ENCODE results near the gene SLC24A1. TPM values are rescaled to one million over a fixed set of nuclear protein-coding genes. Genes with fewer than 3 reads are reported as not detected.

Gene SLC24A1
- 4.4 and 4.9 TPM in 2 replicates for total RNA-seq

DNA sequence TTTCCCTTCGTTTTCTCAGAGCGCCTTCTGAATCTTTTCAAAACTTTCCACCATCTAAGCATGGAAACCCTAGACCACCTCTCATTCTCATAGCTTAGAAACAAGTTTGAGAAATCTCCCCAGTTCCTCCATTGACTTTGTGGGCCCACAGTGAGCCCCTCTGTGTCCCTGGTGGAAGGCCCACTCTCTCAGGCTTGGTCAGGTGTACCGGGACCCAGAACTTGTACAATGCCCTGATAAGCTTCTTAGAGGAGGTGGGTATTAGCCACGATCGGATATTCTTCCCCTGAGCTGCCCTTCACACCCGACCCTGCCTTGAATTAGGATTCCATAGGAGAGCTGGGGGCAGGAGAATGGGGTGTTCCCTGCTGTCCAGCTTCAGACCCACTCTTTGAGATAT lies at the start of gene SLC24A1:
SLC24A1 (plus strand) TSS at position 301 of the 400 bp plus-strand sequence. CDS start 2,143 bp downstream, outside the sequence.
- intact Hi-C loops (cut with micrococcal nuclease), result no loop called here

DNA sequence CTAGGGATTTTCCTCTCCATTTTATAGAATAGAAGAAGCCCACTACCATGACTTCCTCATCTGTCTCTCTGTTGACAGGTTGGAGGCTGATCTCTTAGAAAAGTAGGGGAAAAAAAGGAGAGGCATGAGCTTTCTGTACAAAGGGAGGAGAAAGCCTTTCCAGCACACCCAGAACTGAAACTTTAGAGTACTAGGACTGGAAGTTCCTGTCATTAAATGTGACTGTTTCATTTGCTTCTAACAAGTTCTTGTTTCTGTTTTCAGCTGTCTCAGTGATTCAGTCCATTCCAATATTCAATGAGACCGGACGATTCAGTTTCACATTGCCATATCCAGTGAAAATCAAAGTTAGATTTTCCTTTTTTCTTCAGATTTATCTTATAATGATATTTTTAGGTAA lies 49.8 kb upstream of the SLC24A1 start:
- intact Hi-C loops (cut with micrococcal nuclease), result loop anchor here (5.0 kb wide), 1 partner anchor 1925 kb away; no protein-coding TSS in a partner anchor

DNA sequence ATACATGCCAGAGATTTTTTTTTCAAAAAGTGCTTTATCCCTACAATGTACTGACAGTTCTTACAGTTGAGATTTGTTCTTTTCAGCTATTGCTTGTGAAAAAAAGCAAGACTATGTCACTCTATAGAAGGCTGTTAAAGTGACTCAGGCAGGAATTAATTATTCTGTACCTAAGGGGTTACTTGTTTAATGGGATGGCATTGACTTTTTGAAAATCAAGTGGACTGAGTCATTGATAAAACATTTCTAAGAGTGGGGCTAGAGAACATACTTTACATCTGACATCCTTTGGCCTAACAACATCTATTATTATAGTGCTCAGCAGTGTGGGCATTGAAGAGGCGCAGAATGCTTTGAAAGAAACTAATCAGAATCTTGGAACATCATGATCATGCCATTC lies 45.1 kb upstream of the SLC24A1 start:
- intact Hi-C loops (cut with micrococcal nuclease), result no loop called here

DNA sequence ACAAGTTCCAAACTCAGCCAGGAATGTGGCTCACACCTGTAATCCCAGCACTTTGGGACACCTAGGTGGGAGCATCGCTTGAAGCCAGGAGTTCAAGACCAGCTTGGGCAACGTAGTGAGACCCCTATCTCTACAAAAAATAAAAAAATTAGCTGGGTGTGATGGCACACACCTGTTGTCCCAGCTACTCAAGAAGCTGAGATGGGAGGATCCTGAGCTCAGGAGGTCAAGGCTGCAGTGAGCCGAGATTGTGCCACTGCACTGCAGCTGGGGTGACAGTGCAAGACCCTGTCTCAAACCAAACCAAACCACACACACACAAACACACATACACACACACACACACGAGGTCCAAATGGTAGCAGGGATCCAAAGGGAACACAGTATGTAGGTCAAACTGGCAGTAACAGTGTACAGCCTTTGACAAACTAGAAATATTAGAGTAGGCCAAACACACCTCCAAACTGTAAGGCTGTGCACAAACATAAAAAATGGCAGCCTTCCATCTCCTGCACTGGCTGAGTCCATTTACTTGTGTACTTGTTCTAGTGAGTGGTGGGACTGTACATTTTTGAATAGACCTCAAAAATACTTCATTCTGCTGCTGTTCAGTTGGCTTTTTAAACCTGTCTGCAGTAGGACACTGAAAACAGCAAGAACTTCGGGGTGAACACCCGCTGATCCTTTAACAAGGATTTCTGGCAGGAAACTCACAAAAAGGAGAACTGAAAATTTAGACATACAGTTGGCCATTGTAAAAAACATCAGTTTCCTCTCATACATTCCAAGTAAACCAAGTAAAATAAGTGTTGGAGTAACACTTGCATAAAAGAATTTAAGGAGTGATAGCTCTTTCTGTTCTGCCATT lies 44.4 kb upstream of the SLC24A1 start:
- intact Hi-C loops (cut with micrococcal nuclease), result no loop called here

DNA sequence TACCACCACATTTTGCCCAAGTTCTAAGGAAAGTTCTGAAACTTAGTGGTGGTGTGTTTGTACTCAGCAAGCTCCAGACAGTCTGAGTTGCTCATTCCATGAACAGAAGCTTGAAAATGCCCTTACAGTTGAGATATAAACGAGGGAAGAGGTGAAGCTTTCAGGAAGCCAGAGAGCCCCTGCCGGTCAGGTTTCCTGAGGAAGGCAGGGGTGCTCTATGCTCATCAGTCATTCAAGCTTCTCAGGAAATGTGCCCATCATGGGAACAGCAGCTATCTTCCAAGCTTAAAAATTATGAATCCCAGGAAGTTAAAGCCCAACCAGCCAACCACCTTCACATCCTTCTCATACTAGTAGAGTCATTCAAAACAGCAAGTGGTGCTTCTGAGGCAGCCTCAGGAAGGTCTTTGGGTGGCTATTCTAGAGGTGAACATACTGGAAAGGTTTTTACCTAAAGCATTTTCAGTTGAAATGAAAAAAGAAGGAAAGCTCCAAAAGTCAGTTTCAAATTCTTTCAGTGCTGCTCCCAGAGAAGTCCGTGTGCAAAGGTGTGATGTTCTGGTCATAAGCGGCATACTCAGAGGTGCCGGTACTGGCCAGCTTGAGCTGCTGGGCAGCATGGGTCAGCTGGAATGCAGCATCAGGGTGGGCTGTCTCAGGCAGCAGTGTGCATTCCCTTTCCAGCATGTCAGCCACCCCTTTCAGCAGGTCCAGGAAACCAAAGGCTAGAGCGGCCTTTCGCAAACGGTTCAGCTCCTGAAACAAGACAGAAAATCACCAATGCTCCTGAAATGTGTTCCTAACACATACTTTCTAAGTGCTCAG lies 42.6 kb upstream of the SLC24A1 start:
- intact Hi-C loops (cut with micrococcal nuclease), result no loop called here

DNA sequence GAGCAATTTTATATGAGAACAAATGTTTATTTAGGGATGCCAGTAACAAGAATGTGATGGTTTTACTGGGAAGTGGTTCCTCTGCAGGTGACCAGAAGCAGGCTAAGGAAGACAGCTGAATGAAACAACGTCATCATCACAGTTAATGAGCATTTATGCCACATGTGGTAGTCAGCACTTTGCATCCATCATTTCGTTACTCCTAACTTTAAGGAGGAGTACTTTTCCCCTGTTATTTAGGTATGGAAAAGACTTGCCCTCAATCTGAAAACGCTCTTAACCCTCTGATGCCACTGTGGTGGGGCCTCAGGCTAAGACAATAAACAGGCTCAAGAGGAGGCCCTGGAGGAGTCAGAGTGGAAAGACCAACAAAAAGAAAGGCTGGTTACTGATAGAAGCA lies 42.0 kb upstream of the SLC24A1 start:
- intact Hi-C loops (cut with micrococcal nuclease), result no loop called here

DNA sequence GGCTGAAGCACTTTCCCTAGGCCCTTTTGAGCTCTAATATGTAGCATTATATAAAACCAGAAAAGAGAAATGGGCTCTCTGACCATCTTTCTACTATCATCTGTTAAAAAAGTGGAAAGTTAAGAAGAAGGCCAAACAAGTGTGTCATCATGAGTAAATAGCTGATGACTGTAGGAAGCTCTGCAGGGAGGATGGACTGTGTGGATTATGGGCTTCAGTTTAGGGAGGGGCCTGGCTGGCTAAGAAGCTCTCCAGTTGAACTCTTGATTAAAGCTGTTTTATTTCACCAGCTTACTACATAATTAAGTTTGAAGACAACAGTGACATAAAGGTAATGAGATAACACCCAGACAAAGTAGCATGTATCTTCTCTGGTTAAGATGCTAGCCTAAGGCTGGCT lies 41.5 kb upstream of the SLC24A1 start:
- intact Hi-C loops (cut with micrococcal nuclease), result no loop called here

DNA sequence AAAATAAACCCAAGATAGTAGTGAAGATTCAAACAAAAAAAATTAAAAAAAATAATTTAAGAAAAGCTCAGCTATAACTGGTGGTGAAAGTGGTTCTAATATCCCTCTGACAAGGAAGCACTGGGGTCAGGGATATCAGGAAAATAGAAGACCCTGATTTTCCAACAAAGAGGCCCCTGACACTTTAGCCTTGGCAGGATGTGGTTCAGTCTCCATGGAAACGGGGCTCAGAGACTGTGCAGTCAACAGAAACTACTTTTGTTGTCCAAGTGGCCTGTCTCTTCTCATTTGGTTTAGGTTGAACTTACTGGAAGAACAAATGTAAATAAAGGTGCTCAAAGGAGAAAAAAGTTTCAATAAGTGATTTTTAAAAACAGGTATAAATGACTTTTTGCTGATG lies 38.0 kb upstream of the SLC24A1 start:
- intact Hi-C loops (cut with micrococcal nuclease), result loop anchor here (1.0 to 2.0 kb wide), 2 partner anchors 28 to 67 kb away; partner anchors contain the start of genes DPP8 and INTS14

DNA sequence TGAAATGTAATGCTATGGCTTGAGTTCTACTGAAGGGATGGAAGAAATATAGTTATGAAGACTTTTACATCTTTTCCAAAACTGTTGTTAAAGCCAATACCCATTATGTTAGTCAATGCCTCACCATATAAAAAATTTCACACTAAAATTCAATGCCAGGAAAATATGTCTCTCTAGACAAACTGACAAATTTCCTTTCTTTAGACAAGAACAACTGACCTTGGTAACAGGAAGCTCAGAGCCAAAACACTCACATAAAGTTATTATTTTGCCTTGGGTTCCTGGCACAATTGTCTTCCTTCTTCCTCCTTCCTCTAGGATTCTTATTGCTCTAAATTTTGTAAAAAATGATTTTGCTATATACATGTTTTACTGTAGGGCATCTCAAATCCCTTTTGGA lies 37.5 kb upstream of the SLC24A1 start:
- intact Hi-C loops (cut with micrococcal nuclease), result loop anchor here (1.0 kb wide), 1 partner anchor 27 kb away; the partner anchor contains the start of gene INTS14

DNA sequence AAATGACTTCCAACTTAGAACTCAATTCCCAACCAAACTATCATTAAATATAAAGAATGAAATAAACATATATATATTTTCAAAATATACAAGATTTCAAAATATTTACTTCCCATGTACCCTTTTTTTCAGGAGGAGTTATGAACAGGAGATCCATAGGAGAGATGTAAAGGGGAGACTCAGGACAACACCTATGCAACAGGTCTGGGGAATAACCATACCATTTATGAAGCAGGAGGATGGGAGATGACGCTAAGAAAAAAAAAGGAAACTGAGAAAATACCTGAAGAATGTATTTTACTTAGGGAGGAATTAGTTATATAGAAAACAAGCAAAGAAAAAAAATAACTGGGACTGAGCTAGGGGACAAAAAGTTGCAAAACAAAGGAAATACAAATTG lies 34.6 kb upstream of the SLC24A1 start:
- intact Hi-C loops (cut with micrococcal nuclease), result no loop called here

DNA sequence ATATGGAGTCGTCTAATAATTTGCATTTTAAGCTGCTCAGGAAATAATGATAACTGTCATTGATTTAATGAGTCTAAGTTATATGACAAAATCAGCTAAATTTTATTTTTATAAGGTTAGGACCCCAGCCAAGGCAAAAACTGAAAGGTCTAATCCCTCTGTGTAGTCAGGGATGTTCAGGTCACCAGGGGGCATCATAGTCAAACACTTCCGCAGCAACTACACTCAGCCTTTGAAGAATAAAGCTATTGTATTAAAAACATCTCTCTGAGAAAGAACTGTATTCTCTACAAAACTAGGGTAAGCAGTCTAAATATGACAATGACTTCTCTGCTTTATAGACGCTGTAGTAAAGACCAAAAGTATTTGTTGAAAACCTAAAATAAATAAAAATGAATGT lies 25.8 kb upstream of the SLC24A1 start:
- intact Hi-C loops (cut with micrococcal nuclease), result no loop called here

DNA sequence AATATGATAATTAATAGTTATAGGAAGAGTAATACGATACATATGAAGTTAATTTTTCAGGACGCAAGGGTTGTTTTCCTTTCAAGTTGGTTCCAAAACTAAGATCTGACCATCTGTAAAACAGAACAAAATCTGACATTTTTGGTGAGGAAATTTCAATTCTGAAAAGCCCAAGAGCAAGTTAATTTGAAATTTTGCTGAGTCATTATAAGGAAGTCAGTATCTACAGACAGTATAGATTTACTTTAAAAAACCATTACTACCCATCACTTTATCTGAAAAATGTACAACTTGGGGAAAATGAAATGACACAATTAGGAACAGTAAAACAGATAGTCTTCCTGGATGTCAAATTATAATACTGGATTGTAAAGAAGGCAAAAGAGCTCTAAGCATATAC lies 23.3 kb upstream of the SLC24A1 start:
- intact Hi-C loops (cut with micrococcal nuclease), result no loop called here

DNA sequence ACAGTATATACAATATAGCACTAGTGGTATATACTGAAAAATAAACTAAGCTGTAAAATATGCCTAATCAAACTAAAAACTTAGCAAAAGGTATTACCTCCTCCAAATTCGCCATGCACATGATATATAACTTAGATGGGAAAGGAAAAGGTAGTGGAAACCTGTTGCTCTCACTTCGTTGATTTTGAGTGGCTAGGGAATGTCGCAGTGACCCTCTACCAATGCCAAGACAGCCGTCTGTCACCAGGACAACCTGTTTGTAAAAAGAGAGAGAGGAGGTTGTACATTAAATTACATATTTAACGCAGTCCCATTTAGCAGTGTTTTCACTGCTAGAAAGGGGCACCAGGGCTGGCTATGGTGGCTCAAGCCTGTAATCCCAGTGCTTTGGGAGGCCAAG lies 22.1 kb upstream of the SLC24A1 start:
- intact Hi-C loops (cut with micrococcal nuclease), result no loop called here

DNA sequence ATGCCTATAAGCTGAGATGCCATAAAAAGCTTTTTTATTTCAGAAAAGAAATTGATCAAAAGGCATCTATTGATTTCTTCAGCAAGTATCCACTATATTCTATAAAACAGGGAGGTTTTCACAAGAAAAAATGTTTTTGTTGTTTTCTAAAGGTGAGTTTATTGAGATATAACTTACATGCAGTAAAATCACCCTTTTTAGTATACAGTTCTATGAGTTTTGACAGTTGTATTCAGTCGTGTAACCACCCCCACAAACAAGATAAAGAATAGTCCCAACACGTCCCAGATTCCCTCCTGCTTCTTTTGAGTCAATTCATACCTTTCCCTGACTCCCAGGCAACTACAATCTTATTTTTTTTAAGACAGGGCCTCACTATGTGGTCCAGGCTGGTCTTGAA lies 18.6 kb upstream of the SLC24A1 start:
- intact Hi-C loops (cut with micrococcal nuclease), result no loop called here

DNA sequence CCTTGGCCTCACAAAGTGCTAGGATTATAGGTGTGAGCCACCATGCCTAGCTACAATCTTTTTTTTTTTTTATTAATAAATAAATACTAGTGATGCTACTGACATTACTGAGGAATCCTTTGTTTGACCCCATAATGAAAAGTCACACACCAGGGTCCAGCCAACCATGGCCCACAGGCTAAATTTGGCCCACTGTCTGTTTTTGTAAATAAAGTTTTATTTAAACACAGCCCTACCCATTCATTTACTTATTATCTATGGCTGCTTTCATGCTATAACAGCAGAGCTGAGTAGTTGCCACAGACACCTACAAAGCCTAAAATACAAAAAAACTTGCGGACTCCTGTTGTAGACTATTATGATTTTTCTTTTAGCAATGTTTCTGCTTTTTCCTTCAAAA lies 18.2 kb upstream of the SLC24A1 start:
- intact Hi-C loops (cut with micrococcal nuclease), result no loop called here

DNA sequence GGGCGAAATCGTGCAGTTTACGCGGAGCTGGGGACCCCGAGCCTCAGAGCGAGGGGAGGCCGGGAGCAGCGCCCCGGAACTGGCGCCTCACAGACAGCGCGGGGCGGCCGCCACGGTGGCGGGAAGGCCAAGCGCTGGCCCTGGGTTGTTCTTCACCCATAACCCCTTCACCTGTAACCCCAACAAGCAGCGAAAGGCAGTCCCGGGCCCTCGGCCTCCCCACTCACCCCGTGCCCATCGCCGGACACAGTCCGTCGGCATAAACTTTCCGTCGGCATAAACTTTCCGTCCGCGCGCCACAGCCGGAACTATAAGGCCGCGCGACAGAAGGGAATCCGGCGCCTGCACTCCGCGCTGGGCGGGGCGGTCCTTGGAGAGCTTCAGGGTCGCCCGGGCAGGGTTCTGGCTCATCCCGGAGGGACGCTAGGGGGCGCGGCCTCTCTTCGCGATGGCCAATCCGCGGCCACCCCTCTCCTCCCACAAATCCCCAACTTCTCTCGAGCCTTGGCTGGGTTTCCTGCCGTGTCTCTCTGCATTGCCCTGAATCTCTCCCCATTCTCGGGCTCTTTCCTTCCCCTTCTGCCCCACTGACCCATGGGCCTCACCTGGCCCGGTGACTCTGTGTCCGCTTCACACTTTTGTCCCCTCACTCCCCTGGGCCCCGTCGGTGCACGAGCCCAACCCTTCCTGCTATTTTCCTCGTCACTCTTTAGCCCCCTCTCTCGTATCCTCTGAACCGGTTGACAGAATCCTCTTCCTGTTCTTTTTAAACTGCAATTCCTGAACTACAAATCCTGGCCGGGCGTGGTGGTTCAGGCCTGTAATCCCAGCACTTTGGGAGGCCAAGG lies 10.6 kb upstream of the SLC24A1 start, which contains the start of gene INTS14:
INTS14 (minus strand) TSS at position 261 of the 848 bp plus-strand sequence. CDS start 3,751 bp downstream, outside the sequence.
- intact Hi-C loops (cut with micrococcal nuclease), result loop anchor here (1.0 to 10.0 kb wide), 8 partner anchors 27 to 1226 kb away; partner anchors contain the start of genes DENND4A, DPP8, HACD3 and PCLAF

DNA sequence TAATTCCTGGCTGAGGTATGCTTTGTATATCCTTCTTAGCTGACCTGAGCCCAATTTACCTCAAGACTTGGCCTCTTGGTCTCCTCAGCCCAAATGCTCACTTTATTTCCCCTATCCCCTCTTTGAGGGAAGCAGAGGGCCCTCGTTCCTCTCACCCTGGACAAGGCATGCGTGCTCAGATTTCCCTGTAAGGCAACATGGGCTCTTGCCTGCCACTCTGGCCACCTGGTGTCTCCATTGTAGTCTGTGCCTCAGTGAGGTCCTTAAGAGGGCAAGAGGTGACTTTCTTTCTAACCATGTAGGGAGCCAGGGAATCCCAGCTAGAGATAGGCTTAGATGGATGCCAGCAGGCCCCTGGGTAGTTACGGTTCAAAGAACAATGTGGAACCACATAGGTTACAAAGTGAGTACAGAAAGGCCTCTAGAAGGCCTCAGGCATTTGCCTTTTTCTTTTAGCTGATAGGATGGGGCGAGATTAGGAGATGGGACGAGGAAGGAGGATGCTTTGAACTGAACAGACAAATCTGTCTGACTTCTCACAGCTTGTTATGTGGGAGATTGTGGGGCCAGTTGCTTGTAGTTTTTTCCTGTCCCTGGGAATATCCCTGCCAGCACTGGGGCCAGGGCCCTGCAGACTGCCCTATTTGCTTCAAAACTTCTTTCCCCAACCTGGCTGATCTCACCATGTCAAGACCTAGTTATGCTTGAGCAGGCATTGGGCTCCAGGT lies 9.7 kb upstream of the SLC24A1 start:
- intact Hi-C loops (cut with micrococcal nuclease), result loop anchor here (1.0 to 10.0 kb wide), 8 partner anchors 28 to 1227 kb away; partner anchors contain the start of genes DENND4A, DPP8, HACD3 and PCLAF

DNA sequence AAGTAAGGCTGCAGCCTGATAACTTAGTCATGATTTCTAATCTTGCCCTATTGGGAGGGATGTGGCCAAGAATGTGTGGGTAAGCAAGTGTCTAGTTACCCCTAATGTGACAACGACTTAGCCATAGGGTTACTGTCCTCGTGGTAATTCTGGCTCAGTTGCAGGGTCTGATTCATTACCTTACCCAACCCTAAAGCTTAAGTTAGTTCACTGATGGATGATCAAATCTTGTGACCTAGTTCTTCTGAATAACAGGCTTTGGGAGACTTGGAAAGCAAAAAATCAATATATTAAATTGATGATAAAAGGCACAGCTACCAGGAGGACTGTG lies 9.2 kb upstream of the SLC24A1 start:
- intact Hi-C loops (cut with micrococcal nuclease), result loop anchor here (10.0 kb wide), 1 partner anchor 1228 kb away; the partner anchor contains the start of genes PCLAF and TRIP4

DNA sequence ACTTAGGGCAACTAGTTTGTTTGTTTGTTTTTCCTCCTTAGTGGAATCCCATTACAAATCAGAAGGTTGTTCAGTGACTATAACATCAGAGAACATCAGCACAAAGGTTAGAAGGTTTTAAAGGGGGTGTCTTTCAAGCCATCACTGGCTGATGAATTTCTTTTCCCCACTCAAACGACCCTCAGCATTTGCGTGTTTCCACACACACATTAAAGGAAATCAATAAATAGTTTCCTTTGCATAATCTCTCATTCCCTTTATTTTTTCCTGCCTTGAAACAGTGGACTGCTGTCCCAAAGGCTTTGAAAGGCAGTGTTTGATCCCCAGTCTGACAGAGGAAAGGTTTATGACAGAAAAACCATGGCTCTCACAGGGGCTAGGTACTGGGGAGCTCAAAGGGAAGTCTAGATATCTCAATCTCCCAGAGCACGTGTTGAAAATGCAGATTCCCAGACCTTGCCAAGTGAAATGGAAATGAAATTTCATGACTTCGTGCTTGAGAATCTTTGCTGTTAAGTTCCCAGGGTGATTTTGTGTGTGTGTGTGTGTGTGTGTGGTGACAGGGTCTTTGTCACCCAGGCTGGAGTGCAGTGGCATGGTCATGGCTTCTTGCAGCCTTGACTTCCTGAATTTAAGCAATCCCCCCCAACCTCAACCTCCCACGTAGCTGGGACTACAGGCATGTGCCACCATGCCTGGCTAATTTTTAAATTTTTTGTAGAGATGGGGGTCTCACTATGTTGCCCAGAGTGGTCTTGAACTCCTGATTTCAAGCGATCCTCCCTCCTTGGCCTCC lies 8.6 kb upstream of the SLC24A1 start:
- intact Hi-C loops (cut with micrococcal nuclease), result loop anchor here (10.0 kb wide), 1 partner anchor 1228 kb away; the partner anchor contains the start of genes PCLAF and TRIP4
